SKM-1 (cell line): ENCODE data around the gene KAT6B.
"Not testable (repeated sequence)": the region's sequence is repeated elsewhere in the genome, so short reads cannot be mapped to it uniquely, and the experiment has no call there.

Source experiments
- DNase-seq: peaks from one replicate; lab custom pipeline; 2025; ENCODE audit not compliant: unreplicated experiment; lab: John Stamatoyannopoulos, UW

Gene KAT6B

DNA sequence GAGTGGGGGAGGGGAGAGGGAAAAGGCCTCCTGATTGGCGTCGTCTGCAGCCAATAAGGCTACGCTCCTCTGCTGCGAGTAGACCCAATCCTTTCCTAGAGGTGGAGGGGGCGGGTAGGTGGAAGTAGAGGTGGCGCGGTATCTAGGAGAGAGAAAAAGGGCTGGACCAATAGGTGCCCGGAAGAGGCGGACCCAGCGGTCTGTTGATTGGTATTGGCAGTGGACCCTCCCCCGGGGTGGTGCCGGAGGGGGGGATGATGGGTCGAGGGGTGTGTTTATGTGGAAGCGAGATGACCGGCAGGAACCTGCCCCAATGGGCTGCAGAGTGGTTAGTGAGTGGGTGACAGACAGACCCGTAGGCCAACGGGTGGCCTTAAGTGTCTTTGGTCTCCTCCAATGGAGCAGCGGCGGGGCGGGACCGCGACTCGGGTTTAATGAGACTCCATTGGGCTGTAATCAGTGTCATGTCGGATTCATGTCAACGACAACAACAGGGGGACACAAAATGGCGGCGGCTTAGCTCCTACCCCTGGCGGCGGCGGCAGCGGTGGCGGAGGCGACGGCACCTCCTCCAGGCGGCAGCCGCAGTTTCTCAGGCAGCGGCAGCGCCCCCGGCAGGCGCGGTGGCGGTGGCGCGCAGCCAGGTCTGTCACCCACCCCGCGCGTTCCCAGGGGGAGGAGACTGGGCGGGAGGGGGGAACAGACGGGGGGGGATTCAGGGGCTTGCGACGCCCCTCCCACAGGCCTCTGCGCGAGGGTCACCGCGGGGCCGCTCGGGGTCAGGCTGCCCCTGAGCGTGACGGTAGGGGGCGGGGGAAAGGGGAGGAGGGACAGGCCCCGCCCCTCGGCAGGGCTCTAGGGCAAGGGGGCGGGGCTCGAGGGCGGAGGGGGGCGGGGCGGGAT, at the start of gene KAT6B:
KAT6B (plus strand) TSS at position 459 of the 903 bp plus-strand sequence. CDS start 16,258 bp downstream, outside the sequence.
- DNase-seq, result peak; percentile 99

DNA sequence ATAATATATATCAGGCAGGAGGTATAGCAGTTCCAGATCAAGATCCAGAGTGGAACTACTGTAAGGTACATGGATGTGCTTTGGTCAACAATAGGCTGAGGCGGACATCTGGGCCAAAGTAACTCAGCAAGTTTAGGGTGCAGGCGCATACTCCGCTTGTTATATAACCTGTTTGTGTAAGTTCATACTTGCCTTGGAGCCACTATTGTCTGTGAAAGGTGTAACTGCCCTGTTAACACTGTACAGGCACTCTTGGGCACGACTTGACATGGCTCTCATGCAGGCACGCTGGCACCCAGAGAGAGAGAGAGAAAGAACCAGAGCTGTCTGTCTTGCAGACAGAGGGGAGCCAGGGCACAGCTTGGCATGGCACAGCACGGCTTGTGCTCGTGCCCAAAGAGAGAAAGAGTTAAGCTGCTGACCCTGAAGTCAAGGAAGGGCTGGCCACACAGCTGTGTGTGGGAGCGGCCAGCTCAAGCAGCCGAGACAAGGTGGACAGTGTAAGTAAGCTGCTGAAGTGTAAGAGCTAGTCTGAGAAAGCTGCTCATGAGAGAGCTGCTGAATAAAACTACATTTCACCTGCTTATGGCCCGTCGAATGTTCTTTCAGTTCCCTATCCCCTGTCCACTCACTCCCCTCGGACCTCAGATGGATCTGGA, 47.8 kb upstream of the KAT6B start:
- DNase-seq, result no peak

DNA sequence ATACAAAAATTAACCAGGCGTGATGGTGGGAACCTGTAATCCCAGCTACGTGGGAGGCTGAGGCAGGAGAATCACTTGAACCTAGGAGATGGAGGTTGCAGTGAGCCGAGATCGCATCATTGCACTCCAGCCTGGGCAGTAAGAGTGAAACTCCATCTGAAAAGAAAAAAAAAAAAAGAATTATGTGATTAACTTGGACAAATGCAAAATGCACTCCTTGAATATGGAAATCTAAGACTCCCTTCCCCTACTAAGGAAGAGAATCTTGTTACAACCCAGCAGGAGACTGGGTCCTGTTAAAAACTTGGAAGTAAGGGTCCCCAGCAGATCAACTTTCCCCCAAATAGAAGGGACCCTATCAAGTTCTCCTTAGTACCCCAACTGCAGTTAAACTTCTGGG, 44.5 kb upstream of the KAT6B start:
- not testable (repeated sequence) for DNase-seq

DNA sequence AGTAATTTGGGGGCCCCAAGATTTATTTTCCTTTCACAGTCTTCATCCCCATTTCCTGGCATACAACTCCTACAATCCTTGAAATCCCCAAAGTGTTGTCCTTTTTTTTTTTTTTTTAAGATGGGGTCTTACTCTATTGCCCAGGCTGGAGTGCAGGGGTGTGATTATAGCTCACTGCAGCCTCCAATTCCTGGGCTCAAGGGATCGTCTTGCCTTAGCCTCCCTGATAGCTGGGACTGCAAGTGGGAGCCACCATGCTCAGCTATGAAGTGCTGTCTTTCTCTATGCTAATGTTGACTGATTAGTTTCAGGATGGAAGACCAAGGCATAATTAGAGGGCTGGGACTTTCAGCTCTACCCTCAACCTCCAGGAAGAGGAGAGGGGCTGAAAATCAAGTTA, 41.9 kb upstream of the KAT6B start:
- no peak for DNase-seq

DNA sequence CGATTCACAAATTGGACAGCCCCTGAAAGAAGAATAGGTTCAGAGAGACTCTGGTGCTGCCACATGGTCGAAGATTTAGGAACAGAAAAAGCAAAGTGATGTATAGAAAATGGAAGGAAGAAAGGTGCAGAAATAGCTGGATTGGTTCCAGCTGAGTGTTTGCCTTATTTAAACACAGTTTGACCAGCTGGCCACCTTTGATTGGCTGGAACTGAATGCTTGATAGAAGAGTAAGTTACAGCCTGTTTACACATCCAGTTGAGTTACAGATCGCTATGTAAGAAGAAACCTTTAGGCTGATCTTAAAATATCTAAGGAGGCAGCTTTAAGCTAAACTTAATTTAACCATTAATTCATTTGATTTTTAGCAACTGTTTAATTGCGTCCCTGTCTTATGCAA, 40.3 kb upstream of the KAT6B start:
- DNase-seq, result no peak

DNA sequence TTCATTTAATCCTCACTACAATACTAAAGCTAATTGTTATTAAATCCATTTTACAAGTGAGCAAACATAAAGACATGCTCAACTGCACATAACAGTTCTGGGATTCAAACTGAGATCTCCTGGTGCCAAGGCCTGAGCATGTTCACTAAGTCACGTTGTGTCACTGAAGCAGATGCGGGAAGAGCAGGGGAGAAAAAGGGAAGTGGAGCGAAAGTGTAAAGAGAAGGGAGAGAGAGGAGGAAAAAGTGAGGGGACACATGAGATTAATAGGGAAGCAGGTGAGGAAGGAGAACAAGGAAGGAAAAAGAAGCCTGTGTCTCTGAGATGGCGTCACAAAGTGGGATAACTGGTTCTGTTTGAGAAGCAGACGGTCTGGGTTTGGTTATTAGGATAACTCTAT, 38.9 kb upstream of the KAT6B start:
- DNase-seq, result peak; percentile 10

DNA sequence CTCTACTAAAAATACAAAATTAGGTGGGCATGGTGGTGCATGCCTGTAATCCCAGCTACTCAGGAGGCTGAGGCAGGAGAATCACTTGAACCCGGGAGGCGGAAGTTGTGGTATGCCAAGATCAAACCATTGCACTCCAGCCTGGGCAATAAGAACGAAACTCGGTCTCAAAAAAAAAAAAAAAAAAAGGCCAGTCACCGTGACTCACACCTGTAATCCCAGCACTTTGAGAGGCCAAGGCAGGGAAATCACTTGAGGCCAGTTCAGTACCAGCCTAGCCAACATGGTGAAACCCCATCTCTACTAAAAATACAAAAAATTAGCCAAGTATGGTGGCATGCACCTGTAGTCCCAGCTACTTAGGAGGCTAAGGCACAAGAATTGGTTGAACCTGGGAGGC, 34.4 kb upstream of the KAT6B start:
- DNase-seq, result not testable (repeated sequence)

DNA sequence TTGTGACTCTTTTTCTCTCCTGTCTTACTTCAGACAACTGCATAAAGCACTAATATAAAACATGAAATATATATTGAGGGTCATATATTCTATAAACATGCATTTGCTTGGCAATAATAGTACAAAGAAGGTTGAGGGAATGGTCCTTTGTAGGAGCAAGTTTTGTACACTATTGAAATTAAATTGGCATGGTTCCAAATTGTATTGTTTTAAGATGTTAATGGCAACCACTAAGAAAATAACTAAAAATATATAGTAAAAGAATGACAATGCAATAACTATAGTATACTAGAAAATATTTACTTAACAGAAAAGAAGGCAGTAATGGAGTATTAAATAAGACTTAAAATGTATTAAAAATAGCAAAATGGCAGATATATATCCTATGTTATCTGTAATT, 33.7 kb upstream of the KAT6B start:
- DNase-seq, result no peak

DNA sequence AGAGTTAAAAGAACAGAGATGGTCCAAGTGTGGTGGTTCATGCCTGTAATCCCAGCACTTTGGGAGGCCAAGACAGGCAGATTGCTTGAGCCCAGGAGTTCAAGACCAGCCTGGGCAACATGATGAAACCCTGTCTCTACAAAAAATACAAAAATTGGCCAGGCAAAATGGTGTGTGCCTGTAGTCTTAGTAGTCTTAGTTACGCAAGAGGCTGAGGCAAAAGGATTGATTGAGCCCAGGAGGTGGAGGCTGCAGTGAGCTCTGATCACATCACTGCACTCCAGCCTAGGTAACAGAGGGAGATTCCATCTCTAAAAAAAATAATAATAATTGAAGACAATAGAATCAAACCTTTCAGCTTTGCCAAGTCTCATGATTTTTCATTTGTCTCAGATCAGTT, 33.2 kb upstream of the KAT6B start:
- DNase-seq, result not testable (repeated sequence)

DNA sequence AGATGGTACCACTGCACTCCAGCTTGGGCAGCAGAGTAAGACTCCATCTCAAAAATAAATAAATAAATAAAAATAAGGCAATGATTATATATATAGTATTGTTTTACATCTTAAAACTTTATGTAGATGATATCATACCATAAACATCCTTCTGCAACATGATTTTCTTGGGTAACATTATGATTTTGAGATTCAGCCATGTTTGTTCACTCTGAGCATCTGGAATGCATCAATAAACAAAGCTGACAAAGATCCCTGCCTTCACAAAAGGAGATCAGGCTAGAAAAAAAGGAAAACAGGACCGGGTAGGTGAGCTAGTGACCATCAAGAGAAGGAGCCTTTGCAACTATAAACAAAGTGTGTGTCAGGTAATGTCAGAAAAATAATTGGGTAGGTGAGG, 31.9 kb upstream of the KAT6B start:
- no peak for DNase-seq

DNA sequence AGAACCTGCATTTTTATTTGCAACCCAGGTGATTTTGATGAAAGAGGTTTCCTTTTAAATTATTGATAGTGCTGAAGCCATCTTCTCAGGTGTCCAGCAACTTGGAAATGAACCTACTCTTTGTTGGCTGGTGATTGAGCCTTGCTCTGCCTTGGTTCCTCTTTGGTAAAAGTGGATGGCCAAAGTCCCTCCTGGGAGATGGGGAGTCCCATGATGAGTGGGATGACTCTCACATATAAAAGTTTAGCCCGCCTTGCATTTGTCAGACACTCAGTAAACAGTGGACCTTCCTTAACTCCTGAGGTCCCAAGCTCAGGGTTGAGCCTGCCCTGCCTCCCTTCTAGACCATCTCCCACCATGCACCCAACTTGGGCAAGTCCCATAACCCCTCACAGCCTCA, 28.9 kb upstream of the KAT6B start:
- no peak for DNase-seq

DNA sequence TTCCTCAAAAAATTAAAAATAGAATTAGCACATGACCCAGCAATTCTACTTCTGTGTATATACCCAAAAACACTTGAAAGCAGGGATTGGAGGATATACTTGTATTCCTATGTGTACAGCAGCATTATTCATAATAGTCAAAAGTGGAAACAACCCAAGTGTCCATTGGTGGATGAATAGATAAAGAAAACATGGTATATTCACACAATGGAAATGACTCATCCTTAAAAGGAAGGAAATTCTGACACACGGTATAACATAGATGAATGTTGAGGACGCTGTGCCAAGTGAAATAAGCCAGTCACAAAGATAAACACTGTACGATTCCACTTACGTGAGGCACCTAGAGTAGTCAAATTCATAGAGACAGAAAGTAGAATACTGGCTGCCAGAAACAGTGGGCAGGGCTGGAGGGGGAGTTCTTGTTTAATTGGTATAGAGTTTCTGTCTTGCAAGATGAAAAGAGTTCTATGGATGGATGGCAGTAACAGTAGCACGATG, 26.6 kb upstream of the KAT6B start:
- DNase-seq, result no peak

DNA sequence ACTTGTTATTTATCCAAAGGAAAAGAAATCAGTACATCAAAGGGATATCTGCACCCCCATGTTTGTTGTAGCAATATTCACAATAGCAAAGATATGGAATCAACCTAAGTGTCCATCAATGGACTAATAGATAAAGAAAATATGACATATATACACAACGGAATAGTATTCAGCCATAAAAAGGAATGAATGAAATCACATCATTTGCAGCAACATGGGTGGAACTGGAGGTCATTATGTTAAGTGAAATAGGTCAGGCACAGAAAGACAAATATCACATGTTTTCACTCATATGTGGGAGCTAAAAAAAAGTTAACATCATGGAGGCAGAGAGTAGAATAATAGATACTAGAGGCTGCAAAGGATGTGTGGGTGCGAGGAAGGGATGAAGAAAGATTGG, 25.0 kb upstream of the KAT6B start:
- no peak for DNase-seq

DNA sequence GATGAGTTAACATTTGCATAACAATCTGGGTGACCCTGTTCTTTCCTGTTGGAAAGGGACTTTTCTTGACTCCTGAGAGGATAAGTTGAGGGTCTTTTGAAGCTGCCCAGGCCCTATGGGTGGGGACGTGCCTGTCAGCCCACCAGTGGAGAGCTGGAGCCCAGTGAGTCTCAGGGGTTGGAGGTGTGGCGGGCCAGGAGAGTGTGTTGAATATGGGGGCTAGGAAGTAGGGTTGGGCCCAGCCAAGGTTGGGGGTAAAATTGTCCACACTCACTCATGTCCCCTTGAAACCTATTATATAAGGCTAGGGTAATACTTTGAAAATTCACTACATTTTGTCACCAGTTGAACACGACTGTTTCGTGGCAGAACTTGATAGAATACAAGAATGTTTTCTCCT, 17.9 kb upstream of the KAT6B start:
- DNase-seq, result no peak

DNA sequence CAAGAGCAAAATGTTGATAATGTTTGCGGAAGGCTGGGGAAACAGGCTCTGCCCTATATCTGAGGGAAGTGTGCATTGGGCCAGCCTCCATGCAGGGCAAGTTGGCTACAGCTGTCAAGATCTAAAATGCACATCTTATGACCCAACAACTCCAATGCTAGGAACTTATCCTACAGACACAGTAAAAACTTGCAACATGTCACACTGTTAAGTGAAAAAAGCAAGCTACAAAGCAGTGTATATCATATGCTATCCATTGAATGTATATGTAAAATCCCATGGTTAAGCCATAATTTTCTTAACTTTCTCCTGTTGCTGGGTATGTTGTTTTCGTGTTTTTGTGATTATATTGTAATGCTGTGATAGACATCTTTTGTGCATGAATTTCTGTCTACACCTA, 16.3 kb upstream of the KAT6B start:
- no peak for DNase-seq

DNA sequence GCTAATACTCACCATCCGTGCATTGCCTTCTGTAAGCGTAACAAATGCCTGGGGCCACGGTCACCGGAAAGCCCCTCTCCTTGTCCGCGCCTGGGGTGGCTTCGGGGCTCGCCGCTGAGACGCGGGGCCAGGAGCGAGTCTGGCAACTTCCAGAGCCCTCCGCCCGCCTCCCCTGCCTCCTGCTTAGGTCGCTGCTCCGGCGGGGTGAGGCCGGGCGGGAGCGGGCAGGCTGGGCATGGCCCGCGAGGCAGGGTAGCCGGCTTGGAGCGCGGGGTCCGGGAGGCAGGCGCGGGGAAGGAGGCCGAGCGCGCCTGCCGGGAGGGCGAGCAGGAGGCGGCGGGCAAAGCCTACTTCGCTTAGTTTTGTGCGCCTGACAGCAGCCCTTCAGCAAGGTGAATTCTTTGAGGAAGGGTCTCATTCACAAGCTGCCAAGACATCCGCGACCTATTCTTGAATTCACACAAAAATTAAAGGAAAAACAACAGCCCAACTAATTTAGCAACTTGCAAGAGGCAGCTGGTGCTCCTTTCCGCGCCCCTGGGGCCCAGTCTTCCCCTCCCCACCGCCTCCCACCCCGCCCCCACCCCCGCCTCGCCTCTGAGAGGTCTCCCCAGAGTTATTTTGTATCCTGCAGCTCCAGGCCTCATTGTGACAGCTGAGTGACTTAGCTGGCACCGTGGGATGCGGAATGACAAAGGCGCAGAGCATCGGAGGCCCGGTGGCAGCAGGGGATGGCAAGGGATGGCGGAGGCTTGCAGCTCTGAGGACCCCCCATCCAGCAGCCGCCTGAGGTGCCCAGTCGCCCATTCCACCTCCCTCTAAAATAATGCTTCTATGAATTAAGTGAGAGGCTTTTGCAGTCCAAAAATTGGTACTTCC, 12.8 kb upstream of the KAT6B start:
- no peak for DNase-seq

DNA sequence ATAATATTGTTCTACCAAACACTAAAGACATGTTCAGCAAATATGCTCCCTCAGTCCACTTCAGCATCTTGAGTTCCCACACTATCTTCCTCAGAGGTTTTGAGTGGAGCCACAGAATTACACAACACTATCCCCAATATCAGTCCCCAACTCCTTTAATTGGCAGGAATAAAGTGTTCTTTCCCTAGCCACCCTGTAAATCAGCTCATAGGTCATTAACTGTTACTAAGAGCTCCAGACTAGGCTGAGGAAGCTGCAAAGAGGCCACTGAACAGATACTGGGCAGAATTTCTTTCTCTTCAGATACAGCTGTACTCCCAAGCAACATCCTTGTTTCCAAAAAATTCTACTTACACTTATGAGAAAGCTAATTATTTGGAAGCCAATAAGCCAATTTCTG, 11.6 kb upstream of the KAT6B start:
- DNase-seq, result no peak

DNA sequence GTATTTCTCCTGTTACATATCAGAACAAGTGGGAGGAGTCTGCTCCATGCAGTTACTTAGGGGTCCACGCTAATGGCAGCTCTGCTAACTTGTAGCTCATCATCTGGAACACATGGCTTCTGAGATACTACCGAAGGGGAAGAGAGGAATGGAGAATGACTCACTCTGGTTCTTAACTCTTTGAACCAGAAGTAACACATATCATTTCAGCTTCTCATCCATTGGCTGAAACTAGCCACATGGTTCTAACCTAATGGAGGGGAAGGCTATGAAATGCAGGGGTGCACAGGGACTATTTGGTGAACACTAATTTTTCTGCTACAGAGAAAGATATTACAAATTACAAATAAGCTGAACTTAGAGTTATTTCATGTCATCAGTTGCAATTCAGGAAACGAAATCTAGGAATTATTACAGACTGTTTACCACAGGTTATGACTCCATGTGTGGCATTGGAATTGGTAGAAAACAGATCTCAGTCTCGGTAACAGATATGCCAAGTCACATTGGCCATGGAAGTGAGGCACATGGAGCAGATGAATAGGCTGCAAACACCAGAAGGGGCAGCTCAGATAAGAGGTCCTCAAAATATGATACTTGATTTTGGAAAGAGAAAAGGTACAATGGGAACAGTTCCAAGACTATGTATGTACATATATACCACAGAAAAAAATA, 9.4 kb upstream of the KAT6B start:
- DNase-seq, result no peak

DNA sequence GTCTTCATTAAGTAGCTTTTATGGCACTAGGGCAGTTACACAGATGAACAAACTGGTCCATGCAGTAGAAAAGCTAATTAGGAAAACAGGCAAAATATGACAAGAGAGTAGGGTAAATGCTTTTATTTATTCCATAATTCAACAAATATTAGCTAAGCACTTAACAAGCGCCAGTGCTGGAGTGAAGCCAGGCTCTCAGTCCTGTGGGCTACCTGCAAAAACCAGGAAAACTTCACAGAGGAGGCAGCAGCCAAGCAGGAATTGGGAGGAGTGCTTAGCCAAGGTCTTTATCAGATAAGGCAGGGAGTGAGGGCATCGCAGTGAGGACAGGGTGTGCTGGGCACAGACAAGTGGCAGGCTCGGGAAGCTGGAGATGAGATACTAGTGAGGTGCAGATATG, 4.9 kb upstream of the KAT6B start:
- no peak for DNase-seq

DNA sequence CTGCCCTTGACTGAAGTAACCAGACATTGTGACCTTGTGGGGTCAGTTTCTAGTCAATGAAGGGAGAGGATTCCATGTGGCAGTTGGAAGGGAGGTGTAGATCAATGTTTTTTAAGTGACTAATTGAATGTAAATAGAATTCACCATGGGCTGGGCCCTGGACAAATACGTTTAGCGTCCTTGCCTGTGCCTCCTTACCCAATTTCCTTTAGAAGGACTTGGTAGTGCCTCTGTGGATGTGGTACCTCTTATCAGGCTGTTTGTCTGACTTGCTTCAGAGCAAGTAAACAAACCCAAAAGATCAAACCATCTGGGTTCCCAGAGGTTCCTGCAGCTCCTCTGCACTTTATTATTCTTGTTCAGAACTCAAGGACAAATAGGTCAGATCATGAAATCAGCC, 4.3 kb upstream of the KAT6B start:
- no peak for DNase-seq
